ENCODE measurements around the gene FAM83B.
"Not testable (repeated sequence)": the region's sequence is repeated elsewhere in the genome, so short reads cannot be mapped to it uniquely, and the experiment has no call there.

Gene FAM83B

DNA sequence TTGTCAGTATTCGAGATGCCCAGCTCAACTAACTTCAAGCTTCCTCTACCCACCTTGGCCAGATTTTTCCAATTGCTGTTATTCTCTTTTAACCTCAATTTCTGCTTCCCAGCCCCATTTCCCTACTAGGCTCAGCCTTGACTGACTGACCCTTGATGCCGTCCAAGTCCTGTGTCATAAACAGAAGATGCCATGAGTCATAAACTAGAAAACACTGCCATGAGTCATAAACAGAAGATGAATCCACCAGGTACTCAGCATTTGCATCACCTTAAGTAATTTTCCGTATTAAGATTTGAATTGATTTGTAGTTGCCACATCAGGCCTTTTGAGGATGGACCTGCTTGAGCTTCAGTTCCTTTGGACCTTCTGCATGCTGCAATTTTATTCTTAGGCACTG, 123.8 kb downstream of the FAM83B start:
- no peaks in the 10 kb centered on the region for H3K27me3 Mint-ChIP-seq
- no peak overlapping the region for H3K27ac Mint-ChIP-seq
- no peaks in the 10 kb centered on the region for H3K4me1 Mint-ChIP-seq
- no peaks in the 10 kb centered on the region for H3K36me3 Mint-ChIP-seq
- no peak overlapping the region for H3K4me3 Mint-ChIP-seq
- H3K9me3 Mint-ChIP-seq, result peaks cover 4% of the 10 kb centered on the region

- Mint-ChIP-seq H3K4me1 (no peaks in the 10 kb centered on the region), H3K9me3 (peaks cover 4% of the 10 kb centered on the region), H3K27me3 (no peaks in the 10 kb centered on the region), H3K36me3 (no peaks in the 10 kb centered on the region), H3K27ac (no peak overlapping the region), H3K4me3 (no peak overlapping the region)
Measured at GRCh38 chr6:54971825-54972224, 125.3 kb downstream of the FAM83B start.

DNA sequence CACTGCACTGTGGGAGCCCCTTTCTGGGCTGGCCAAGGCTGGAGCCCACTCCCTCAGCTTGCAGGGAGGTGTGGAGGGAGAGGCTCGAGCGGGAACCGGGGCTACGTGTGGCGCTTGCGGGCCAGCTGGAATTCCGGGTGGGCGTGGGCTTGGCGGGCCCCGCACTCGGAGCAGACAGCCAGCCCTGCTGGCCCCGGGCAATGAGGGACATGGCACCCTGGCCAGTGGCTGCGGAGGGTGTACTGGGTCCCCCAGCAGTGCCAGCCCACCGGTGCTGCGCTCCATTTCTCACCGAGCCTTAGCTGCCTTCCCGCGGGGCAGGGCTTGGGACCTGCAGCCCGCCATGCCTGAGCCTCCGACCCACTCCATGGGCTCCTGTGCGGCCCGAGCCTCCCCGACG, 132.6 kb downstream of the FAM83B start:
- H3K4me1 Mint-ChIP-seq, H3K27ac Mint-ChIP-seq, H3K27me3 Mint-ChIP-seq, H3K4me3 Mint-ChIP-seq, H3K9me3 Mint-ChIP-seq, H3K36me3 Mint-ChIP-seq: not testable (repeated sequence)

DNA sequence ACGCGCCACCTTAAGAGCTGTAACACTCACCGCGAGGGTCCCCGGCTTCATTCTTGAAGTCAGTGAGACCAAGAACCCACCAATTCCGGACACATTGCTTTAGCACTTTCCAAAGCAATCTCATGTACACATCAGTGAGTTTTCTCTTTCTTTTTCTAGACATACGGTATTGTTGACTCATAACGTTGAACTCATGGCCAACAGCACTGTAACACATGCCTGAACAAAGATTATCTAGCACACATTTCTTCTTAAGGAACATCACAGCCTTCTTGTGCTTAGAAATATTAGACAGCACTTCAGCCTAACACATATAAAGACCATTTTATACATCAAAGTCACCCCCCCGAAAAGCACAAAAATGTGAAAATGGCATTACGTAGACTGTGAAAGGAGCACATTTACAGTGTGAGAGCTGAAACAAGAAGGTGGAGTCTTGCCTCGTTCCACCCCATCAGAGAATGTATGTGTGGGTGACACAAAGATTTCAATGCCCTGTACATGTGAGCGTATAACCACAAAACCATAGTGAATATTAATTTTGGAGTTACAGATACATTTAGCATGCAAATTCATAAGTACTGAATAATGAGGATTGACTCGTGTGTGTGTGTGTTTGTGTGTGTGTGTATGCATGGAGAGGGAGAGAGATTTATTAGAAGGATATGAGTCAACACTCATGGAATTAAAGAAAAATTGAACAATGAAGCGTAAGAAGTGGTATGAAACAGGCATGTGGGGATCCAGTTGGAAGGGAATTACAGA, 134.1 kb downstream of the FAM83B start:
- Mint-ChIP-seq H3K27me3 (no peaks in the 10 kb centered on the region), H3K36me3 (no peaks in the 10 kb centered on the region), H3K9me3 (peaks cover 12% of the 10 kb centered on the region), H3K27ac (no peak overlapping the region), H3K4me3 (no peak overlapping the region), H3K4me1 (no peaks in the 10 kb centered on the region)

DNA sequence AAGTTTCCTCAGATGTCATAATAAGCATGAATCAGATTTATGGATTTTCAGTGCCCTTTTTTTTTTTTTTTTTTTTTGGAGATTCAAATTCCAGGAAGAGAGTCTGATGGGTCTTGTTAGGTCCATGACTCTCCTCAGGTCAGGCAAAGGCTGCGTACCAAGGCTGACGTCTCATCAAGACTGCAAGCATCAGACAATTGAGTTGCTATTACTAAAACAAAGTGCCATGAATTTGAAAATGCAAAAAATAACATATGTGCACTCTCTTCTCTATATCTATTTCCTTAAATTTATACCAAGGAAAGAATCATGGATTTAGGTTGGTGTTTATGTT, 134.7 kb downstream of the FAM83B start:
- Mint-ChIP-seq H3K27me3 (no peaks in the 10 kb centered on the region), H3K27ac (no peak overlapping the region)

GRCh38 chr6:54981647-54982046, 135.1 kb downstream of the FAM83B start:
- H3K4me1 Mint-ChIP-seq, result no peaks in the 10 kb centered on the region
- no peak overlapping the region for H3K27ac Mint-ChIP-seq
- peaks cover 16% of the 10 kb centered on the region for H3K9me3 Mint-ChIP-seq
- no peak overlapping the region for H3K4me3 Mint-ChIP-seq
- no peaks in the 10 kb centered on the region for H3K27me3 Mint-ChIP-seq
- no peaks in the 10 kb centered on the region for H3K36me3 Mint-ChIP-seq

More for the DNA sequence above, 134.7 kb downstream of the FAM83B start:
- no peak overlapping the region for H3K4me3 Mint-ChIP-seq
- peaks cover 12% of the 10 kb centered on the region for H3K9me3 Mint-ChIP-seq
- H3K36me3 Mint-ChIP-seq, result no peaks in the 10 kb centered on the region
- H3K4me1 Mint-ChIP-seq, result no peaks in the 10 kb centered on the region

DNA sequence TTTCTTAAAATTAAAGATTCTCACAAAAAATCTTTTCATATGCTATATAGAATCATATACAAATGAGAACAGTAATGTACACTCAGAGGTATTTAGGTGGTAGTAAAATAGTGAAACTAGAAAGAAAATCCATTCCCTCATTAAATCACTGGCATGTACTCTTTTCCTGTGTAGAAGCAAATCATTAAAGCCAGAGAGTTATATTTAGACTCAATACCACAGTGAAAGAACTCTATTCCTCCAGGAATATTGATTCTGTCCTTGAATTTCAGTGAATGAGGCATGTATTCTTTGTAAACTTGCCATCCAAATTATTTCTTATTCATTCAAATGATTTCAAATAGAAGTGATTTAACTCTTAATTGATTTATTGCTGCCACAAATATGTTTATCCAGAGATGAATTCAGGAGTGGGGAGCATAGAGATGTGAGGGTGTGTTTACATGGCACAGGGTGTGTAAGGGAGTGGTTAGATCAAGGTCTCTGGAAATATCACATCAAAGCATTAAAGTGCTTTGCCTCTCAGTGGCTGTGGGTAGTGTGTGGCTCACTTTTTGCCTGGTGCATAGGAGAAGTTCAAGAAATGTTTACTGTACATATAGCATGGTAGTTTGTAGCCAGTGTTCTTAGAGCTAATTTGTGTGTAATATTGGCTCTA, 141.2 kb downstream of the FAM83B start:
- Mint-ChIP-seq H3K4me3 (no peak overlapping the region), H3K4me1 (no peaks in the 10 kb centered on the region), H3K9me3 (peaks cover 16% of the 10 kb centered on the region), H3K27ac (no peak overlapping the region), H3K27me3 (no peaks in the 10 kb centered on the region), H3K36me3 (no peaks in the 10 kb centered on the region)

DNA sequence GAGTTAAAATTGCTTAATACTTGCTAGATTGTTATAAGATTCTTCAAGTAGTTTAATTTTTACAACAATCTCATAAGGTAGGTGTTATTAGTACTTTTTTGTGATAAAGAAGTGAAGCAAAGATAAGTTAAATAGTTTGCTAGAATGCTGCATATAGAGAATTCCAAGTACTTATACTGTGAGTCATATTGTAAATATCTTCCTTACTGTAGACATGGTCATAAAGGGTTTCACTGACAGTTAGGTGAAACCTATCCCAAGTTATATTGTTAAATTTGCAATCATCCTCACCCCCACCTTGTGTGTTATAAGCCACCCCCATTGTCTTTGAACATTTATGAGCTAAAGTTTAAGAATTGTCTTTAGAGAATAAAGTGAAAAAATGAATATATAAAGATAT, 142.0 kb downstream of the FAM83B start:
- Mint-ChIP-seq H3K27ac (no peak overlapping the region), H3K4me1 (no peaks in the 10 kb centered on the region), H3K9me3 (peaks cover 20% of the 10 kb centered on the region), H3K4me3 (no peak overlapping the region), H3K36me3 (no peaks in the 10 kb centered on the region), H3K27me3 (no peaks in the 10 kb centered on the region)

DNA sequence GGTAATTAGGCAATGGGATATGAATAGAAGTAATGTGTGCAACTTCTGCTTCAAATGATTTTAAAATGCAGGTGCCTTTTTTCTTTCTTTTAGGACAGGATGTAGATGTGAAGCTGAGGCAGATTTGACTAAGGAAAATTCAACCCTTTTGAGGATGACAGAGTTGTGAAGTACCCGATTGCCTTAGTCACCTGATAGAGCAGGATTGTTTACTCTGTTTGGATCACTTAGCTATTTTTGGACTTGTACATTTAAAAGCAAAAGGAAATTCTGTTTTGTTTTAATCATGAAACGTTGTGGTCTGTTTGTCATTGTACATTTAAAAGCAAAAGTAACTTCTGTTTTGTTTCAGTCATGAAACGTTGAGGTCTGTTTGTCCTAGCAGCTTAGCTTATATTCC, 143.4 kb downstream of the FAM83B start:
- Mint-ChIP-seq H3K27ac (no peak overlapping the region), H3K4me1 (no peaks in the 10 kb centered on the region), H3K9me3 (peaks cover 19% of the 10 kb centered on the region), H3K27me3 (no peaks in the 10 kb centered on the region), H3K4me3 (no peak overlapping the region), H3K36me3 (no peaks in the 10 kb centered on the region)
